Fibroblast of skin of right biceps (primary cell): Measurements from ENCODE around the gene ALG12.

Experiments
- DNase-seq: peaks from one replicate; pipeline ENCODE4 v3.0.0-alpha.2; 2013

Gene ALG12

DNA sequence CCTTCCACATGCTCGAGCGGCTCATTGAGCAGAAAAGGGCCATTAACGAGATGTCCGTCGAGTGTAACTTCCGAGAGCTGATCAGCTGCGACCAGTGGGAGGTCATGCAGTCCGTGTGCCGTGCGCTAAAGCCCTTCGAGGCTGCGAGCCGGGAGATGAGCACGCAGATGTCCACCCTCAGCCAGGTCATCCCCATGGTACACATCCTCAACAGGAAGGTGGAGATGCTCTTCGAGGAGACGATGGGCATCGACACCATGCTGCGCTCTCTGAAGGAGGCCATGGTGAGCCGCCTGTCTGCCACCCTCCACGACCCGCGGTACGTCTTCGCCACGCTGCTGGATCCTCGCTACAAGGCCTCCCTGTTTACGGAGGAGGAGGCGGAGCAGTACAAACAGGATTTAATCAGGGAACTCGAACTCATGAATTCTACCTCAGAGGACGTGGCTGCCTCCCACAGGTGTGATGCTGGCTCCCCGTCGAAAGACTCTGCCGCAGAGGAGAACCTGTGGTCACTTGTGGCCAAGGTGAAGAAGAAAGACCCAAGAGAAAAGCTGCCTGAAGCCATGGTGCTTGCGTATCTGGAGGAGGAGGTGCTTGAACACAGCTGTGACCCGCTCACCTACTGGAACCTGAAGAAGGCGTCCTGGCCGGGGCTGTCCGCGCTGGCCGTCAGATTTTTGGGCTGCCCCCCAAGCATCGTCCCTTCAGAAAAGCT is 31.7 kb downstream of the ALG12 start:
- no peak for DNase-seq

DNA sequence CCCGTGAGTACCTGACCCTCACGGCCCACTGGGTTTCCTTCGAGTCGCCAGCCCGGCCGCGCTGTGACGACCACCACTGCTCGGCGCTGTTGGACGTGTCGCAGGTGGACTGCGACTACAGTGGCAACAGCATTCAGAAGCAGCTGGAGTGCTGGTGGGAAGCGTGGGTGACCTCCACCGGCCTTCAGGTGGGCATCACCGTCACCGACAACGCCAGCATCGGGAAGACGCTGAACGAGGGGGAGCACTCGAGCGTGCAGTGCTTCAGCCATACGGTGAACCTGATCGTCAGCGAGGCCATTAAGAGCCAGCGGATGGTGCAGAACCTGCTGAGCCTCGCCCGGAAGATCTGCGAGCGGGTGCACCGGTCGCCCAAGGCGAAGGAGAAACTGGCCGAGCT is 32.4 kb downstream of the ALG12 start:
- no peak for DNase-seq

DNA sequence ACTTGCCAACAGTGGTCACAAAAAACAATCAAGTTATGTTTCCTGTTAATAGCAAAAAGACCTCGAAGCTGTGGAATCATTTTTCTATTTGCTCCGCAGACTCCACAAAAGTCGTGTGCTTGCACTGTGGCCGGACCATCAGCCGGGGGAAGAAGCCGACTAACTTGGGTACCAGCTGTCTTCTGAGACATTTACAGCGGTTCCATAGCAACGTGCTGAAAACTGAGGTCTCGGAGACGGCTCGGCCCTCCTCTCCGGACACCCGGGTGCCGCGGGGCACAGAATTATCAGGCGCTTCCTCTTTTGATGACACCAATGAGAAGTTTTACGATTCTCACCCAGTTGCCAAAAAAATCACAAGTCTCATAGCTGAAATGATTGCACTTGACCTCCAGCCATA is 33.0 kb downstream of the ALG12 start:
- DNase-seq: no peak

DNA sequence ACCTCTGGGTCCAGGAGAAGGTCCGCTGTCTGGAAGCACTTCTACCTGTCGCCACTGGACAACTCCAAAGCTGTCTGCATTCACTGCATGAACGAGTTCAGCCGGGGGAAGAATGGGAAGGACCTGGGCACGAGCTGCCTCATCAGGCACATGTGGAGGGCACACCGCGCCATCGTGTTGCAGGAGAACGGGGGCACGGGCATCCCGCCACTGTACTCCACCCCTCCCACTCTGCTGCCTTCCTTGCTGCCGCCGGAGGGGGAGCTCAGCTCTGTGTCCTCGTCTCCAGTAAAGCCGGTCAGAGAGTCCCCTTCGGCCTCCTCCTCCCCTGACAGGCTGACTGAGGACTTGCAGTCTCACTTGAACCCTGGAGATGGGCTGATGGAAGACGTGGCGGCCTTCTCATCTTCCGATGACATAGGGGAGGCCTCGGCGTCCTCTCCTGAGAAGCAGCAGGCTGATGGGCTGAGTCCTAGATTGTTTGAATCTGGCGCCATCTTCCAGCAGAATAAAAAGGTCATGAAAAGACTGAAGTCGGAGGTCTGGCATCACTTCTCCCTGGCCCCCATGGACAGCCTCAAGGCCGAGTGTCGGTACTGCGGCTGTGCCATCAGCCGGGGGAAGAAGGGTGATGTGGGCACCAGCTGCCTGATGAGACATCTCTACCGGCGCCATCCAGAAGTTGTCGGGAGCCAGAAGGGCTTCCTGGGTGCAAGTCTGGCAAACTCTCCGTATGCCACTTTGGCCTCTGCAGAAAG is 33.6 kb downstream of the ALG12 start:
- DNase-seq: no peak

DNA sequence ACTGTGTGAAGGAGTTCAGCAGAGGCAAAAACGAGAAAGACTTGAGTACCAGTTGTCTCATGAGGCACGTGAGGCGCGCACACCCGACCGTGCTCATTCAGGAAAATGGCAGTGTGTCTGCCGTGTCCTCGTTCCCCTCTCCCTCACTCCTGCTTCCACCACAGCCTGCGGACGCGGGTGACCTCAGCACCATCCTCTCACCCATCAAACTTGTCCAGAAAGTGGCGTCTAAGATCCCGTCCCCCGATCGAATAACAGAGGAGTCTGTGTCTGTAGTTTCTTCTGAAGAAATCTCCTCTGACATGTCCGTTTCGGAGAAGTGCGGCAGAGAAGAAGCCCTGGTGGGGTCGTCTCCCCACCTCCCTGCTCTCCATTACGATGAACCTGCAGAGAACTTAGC is 34.2 kb downstream of the ALG12 start:
- no peak for DNase-seq

DNA sequence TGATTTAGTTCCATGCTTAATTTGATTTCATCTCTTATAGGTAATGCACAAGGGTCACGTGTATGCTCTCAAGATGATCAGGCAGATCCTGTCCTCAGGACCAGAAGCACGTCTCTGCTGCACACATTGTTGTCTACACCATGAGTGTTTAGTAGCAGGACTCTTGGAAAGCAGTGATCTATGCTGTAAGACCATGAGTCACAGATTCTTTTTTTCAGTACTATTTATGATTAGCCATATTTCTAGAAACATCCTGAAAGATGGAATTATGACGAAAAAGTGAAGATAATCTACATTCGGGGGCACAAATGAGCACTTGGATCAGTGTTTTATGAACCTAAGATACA is 35.0 kb downstream of the ALG12 start:
- no peak for DNase-seq

DNA sequence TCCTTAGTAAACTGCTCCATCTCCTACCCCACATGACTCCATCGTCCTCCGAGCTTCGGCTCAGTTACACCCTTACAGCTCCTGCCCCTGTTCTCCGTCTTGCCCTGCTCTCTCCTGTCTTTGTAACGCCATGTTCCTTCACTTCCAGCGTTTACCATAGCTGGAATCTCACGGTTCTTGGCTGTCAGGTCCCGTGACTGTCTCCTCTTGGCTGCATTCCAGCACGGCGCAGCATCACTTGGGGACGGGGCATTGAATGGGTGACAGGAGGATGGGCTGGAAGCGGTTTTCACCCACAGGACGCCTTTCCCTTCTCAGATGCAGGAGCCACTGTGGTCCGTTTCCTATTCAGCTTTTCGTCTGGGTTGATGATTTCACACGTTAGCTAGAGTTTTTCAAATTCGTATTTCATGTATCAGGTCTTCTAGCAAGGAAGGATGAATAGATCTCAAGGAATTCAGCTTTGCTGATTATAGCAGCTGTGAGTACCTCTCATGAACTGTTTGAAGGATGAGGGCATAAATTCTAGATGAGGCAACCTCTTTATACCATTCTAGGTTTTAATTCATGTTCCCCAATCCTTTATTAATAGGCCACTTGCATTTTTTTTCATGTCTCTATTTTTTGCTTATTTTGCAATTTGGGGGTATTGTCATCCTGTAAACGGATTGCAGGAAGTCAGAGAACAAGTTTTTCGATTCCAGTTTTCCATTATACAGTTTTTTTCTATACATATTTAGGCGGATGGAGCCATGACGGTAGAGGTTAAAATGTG is 35.5 kb downstream of the ALG12 start:
- DNase-seq: peak; percentile 17

DNA sequence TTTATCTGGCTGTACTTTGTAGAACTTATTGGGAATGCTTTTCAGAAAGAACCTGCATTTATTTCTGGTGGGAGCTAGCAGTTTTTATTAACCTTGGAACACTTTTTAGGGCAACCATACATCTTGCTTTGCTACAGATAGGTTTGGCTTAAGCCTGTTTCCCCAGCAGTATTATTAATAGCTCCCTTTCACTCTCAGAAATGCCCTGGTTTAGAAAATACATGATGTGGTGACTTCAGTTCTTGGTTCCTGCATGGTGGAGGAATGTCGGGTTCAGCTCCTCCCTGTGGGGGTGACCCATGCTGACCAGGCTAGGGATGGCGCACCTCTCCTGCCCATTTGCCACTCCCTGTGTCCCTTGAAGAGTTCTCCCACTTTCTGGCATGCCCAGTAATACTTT is 36.4 kb downstream of the ALG12 start:
- DNase-seq: no peak

DNA sequence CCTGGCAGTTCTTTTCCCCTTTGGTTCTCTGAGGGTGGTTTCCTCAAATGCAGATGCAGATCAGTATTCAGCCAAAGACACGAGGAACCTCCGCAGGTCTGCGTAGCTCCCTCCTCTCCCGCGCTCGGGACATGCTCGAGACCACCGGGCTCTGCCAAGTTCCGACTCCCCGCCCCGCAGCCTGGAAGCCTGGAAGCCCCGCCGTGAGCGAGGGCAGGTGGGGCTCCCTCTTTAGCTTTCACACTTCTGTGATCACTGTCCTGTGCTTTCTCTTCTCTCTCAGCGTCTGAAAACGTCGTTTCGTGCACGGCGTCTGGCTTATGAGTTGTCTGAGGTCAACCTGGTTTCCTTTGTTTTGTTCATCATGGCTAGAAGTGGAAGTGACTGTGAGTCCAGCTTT is 38.0 kb downstream of the ALG12 start:
- DNase-seq: no peak

DNA sequence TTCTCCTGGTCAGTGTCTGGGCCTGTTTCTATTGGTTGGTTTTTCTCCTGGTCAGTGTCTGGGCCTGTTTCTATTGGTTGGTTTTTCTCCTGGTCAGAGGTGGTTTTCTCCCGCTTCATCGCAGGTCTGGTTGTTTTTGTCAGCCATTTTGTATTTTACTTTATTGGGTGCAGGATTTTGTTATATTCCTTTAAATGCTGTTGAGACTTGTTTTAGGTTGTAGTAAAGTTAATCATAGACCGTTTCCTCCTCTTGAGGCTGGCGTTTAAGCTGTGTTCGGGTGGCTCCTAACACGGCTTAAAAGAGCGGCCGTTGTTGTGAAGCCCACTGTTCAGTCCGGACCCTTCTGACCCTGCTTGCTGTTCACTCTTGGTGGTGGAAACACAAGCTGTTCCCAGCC is 38.4 kb downstream of the ALG12 start:
- DNase-seq: no peak

DNA sequence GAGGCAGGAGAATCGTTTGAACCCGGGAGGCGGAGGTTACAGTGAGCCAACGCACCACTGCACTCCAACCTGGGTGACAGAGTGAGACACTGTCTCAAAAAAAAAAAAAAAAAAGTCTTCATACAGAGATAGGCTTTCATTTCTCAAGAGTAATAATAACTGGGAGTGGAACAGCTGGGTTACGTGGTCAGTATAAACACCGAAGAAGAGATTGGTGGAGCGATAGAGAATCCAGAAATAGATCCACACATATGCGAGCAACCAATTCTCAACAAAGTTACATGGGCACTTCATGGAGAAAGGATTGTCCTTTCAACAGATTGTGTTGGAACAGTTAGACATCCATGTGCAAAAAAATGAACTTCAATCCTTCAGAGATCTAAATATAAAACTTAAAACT is 40.0 kb downstream of the ALG12 start:
- no peak for DNase-seq

DNA sequence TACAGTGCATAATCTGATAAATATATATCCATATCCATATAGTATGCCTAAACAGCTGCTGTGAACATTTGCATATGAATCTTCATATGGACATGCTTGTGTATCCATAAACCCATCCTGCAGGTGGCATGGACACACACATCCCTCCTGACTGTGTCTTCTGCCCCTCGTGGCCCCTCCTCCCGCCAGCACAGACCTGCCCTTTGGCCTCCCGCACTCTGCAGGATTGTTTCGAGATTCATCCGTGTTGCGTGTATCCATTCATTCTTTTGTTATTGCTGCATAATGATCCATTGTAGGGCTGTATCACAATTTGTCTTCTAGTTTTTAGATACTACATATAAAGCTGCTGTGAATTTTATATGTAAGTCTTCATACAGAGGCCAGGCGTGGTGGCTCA is 40.6 kb downstream of the ALG12 start:
- no peak for DNase-seq

DNA sequence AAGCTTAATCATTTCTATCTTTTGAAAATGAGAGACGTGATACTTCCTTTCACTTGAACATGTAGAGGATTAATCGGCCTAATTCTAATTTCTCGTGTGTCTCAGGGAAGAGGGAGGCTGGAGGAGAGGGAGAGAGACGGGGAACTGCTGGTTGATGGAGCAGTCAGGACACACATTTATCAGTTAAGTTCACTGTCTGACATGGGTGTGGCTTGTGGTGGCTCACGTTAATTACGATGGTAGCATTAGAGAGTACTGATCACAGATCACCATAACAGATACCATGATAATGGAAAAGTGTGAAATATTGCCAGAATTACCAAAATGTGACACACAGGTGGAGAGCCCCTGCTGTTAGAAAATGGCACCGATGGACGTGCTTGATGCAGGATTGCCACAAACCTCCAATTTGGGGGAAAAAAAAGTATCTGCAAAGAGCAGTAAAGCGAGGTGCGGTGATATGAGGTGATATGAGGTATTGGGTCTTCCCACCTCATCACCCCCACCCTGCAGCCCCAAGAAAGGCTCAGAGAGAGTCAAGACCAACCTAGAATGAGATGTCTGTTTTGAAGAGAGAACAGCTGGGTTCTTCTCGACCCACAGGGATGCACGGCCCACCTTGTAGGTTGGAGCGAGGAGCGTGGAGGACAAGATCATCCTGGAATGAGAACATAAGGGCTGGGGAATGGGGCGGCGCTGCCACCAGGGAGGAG is 44.9 kb downstream of the ALG12 start:
- DNase-seq: no peak

DNA sequence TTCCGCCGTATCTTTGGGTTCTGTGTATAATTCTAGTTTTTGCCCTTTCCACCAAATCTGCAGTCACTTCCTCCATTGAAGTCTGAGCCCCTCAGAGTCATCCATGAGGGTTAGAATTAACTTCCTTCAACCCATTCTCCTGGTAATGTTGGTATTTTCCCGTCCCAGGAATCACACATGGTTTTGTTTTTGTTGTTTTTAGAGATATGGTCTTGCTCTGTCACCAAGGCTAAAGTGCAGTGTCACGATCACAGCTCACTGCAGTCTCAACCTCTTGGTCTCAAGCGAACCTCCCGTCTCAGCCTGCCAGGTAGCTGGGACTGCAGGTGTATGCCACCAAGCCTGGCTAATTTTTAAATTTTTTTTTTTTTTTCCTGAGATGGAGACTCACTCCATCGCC is 45.9 kb downstream of the ALG12 start:
- no peak for DNase-seq

DNA sequence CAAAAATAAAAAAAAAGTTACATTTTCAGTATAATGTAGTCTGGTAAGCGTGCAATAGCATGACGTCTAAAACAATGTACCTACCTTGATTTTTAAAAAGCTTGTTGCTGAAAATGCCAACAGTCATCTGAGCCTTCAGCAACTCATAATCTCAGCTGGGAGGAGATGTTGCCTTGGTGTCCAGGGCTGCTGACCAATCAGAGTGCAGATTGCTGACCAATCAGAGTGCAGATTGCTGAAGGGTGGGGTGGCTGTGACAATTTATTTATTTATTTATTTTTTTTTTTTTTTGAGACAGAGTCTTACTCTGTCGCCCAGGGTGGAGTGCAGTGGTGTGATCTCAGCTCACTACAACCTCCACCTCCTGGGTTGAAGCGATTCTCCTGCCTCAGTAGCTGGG is 46.8 kb downstream of the ALG12 start:
- DNase-seq: no peak

DNA sequence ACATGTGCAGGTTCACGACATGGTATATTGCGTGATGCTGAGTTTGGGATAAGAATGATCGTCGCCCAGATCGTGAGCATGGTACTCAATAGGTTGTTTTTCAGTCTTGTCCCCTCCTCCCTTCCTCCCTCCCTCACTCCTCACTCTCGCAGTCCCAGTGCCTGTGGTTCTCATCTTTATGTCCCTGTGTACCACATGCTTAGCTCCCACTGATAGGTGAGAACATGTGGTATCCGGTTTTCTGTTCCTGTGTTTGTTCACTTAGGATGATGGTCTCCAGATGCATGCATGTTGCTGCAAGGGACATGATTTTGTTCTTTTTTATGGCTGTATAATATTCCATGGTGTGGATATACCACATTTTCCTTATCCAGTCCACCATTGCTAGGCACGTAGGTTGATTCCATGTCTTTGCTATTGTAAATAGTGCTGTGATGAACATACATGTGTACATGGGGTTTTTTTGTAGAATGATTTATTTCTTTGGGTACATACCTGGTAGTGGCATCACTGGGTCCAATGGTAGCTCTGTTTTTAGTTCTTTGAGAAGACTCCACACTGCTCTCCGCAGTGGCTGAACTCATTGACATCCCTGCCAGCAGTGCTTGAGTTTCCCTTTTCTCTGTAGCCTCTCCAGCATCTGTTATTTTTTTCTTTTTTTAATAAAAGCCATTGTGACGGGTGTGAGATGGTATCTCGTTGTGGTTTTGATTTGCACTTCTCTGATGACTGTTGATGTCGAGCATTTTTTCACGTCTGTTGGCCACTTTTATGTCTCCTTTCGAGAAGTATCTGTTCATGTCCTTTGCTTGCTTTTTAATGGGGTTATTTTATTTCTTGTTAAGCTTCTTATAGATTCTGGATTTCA is 48.2 kb downstream of the ALG12 start:
- no peak for DNase-seq

DNA sequence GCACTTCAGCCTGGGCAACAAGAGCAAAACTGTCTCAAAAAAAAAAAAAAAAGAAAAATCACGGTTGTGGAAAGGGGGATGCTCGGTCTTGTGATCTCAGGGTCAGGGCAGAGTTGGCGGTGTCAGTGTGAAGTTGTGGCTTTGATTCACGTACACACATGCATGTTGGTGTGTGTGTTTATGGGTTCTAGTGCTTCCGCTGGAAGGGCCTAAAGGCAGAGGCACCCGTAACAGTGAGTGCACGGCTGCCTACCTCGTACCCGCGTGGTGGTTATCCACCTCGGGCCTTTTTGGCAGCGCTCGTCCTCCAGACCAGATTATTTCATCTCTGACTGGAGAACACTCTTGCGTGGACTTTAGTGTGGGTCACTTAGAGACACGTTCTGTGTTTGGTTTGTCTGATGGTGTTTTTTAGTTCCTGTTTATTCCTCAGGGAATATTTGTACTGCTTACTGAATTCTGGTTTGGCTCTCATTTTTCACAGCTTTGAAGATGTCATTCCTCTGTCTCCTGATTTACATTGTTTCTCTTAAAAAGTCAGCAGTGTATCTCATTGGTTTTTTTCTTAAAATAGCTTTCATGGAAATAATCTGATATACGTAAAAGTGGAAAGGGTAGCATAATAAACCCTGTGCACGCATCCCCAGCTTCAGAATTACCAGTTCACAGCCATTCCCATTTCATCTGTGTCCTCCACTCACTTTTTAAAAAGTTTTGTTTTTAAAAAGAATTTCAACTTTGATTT is 49.0 kb downstream of the ALG12 start:
- DNase-seq: no peak

DNA sequence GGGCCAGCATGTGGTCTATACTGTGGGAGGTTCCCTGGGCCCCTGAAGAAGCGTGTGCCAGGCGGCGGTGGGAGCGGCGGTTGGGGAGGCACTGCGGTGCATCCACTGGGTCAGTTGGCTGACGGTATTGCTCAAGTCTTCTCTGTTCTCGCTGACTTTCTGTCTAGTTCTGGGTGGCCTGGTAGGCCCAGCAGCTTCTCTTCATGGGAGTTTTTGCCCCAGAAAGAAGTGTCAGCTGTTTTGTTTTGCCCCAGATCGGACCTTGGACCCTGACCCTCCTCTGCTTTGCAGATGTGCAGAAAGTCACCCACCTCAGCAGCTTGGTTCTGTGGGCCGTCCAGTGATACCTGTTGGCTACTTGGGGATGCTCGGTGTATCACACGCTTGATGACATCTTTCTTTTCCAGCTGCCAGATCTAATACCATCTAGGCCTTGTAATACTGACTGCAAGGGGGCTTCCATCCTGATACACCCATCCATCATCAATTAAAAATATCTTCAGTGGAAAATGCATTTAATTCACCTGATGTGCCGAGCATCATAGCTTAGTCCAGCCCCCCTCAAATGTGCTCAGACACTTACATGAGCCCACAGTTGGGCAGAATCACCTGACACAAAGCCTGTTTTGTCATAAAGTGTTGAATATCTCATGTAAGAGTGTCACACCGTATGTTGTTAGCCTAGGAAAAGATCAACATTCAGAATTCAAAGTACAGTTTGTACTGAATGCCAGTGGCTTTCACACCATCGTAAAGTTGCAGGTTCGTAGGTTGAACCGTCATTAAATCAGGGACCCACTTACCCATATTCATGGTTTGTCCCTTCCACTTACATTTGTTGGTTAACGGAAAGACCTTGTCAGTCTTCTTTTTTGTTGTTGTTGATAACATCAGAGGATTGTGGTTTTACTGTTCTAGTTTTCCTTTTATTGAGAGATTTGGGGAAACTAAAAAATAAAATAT is 50.7 kb downstream of the ALG12 start:
- DNase-seq: no peak

DNA sequence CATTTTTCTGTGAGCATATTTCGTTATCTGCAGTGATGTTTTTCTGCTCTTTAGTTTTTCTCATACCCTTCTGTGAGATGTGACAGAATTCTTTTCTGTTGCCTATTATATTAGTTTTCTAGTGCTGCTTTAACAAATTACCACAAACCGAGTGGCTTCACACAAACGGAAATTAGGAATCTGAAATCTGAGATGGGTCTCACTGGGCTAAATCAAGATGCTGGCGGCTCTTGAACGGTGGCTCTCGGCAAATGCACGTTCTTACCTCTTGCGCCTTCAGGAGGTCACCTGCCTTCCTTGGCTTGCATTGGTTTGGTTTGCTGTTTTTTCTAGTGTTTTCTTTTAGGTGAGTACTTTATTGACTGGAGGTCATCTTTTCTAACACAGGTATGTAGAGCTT is 51.6 kb downstream of the ALG12 start:
- no peak for DNase-seq

DNA sequence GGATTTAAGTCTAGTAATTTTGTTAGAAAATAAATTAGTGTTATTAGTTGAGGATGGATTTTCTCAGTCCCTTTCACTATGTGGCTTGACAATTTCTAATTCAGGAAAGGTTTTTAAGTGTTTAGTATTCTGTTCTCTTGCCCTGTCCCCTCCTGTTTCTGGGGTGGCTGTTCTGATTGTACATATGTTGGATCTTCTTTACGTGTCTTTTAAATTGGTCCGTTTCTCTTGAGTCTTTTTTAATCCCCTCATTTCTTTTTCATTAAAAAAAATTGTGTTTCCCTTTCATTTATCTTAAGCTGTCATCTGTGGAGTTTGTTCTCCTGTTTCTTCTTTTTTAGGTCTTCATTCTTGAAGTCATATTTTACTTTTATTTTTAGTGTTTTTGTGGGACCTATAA is 52.1 kb downstream of the ALG12 start:
- DNase-seq: no peak

DNA sequence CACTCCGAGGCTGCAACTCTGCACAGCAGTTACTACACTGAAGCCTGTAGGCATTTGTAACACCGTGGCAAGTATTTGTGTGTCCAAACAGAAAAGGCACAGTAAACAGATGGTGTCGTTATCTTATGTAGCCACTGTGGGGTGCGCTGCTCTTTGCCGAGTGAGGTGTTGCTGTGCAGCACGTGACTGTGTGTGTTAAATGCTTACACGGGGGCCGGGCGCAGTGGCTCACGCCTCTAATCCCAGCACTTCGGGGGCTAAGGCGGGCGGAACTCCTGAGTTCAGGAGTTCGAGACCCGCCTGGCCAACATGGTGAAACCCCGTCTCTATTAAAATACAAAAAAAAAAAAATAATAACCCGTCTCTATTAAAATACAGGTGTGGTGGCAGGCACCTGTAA is 53.1 kb downstream of the ALG12 start:
- no peak for DNase-seq
